ENCODE measurements around the gene APOA5. TPM values are rescaled to one million over a fixed set of nuclear protein-coding genes. Genes with fewer than 3 reads are reported as not detected.

The APOA5 gene, protein sequence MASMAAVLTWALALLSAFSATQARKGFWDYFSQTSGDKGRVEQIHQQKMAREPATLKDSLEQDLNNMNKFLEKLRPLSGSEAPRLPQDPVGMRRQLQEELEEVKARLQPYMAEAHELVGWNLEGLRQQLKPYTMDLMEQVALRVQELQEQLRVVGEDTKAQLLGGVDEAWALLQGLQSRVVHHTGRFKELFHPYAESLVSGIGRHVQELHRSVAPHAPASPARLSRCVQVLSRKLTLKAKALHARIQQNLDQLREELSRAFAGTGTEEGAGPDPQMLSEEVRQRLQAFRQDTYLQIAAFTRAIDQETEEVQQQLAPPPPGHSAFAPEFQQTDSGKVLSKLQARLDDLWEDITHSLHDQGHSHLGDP
- not detected for total RNA-seq

DNA sequence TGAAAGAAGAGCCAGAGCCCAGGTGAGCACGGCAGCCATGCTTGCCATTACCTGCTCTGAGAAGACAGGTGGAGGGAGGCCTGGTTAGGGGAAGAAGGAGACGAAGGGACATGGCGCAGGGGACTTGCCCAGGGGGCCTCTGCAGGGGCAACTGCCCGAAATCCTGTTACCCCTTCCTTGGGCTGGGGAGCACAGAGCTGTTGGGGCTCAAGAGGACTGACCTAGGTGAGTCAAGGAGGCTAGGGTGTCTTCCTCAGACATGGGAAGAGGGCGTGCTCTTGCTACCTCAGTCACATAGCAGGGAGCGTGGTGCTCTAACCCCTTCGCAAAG lies at the start of gene APOA5:
Gene APOA5, minus strand, starts transcription at position 67 of the 331 bp plus-strand sequence. Its CDS starts 19 bp downstream, at position 48.
- Histone ChIP-seq H3K36me3 (no peaks in the 10 kb centered on the region), H3K4me3 (no peak within 1 kb of the TSS), H3K27me3 (no peaks in the 10 kb centered on the region), H3K9me3 (no peaks in the 10 kb centered on the region), H3K27ac (no peak within 1 kb of the TSS), H3K4me1 (peaks cover 19% of the 10 kb centered on the region)
- intact Hi-C loops (cut with DNase I) = no loop called here
- no peak for DNase-seq (ENCODE audit: extremely low spot score in 2 of 2)
- TF ChIP-seq POLR2A (IDR thresholded peaks at IDR 0.05) (no peak), POLR2AphosphoS5 (IDR thresholded peaks at IDR 0.05; ENCODE audit: insufficient read depth in 1 of 2, low read depth in 1 of 2) (no peak)

DNA sequence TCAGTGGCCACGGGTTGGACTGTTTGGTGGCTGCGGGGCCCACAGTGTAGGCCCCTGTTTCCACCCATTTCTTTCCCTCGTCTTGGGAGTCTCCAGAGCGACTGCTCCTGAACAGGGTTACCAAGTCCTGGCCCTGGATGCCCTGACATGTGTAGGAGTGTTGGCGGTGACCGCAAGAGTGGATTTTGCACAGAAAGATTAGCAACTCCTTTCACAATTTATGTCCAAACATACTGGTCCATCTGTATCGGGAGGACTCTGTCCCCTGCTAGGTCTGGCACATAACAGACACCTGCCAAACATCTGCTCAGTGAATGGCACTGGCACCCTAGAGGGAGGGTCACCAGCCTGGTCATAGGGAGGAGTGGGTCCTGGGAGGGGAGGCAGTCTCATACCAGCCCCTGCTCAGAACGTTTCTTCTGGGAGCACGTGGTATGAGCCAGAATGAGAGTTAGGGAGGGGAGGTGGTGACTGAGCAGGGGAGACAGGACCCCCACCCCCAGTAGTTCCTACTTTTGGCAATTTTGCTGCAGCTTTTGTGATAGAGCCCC lies 49.1 kb upstream of the APOA5 start:
- TF ChIP-seq, protein P1, sequence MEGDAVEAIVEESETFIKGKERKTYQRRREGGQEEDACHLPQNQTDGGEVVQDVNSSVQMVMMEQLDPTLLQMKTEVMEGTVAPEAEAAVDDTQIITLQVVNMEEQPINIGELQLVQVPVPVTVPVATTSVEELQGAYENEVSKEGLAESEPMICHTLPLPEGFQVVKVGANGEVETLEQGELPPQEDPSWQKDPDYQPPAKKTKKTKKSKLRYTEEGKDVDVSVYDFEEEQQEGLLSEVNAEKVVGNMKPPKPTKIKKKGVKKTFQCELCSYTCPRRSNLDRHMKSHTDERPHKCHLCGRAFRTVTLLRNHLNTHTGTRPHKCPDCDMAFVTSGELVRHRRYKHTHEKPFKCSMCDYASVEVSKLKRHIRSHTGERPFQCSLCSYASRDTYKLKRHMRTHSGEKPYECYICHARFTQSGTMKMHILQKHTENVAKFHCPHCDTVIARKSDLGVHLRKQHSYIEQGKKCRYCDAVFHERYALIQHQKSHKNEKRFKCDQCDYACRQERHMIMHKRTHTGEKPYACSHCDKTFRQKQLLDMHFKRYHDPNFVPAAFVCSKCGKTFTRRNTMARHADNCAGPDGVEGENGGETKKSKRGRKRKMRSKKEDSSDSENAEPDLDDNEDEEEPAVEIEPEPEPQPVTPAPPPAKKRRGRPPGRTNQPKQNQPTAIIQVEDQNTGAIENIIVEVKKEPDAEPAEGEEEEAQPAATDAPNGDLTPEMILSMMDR (IDR thresholded peaks at IDR 0.05) = no peak
- TF ChIP-seq POLR2AphosphoS5 (IDR thresholded peaks at IDR 0.05; ENCODE audit: insufficient read depth in 1 of 2, low read depth in 1 of 2) (no peak), POLR2A (IDR thresholded peaks at IDR 0.05) (no peak)
- H3K9me3 ChIP-seq = no peaks in the 10 kb centered on the region
- no peak overlapping the region for H3K4me3 ChIP-seq
- H3K27ac ChIP-seq = no peak overlapping the region
- DNase-seq (ENCODE audit: extremely low spot score in 2 of 2) = no peak
- peaks cover under 1% of the 10 kb centered on the region for H3K4me1 ChIP-seq
- H3K36me3 ChIP-seq = peaks cover 6 to 24% of the 10 kb centered on the region in 2 donors
- intact Hi-C loops (cut with DNase I) = no loop called here
- H3K27me3 ChIP-seq = no peaks in the 10 kb centered on the region

DNA sequence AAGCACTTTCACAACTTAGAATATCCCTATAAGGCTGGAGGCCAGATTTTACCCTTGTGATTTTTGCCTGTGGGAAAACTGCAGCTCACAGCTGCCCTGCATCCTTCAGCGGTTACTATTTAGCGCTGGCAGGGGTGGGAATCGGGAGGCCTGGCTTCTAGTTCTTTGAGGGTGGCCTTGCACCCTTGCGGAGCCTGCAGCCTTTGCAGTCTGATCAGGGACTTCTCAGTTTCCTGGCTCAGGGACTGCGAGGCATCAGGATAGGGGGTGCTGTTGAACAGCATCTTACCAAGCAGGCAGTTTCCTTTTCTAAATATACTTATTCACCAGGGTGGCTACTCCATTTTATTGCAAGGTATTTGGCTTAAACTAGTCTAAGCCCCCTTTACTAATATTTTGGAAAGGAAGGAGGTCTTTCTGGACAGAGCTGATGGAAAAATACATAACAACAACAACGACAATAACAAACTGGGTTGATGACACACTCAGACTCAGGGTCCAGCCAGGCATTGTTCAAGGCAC lies 48.6 kb upstream of the APOA5 start:
- TF ChIP-seq POLR2A (IDR thresholded peaks at IDR 0.05) = no peak
- TF ChIP-seq POLR2AphosphoS5 (IDR thresholded peaks at IDR 0.05; ENCODE audit: insufficient read depth in 1 of 2, low read depth in 1 of 2) = no peak
- TF ChIP-seq, protein P1 (IDR thresholded peaks at IDR 0.05) = no peak
- Histone ChIP-seq H3K4me1 (peaks cover 6% of the 10 kb centered on the region), H3K27me3 (no peaks in the 10 kb centered on the region), H3K4me3 (no peak overlapping the region), H3K36me3 (peaks cover 1 to 19% of the 10 kb centered on the region in 2 donors), H3K9me3 (no peaks in the 10 kb centered on the region), H3K27ac (no peak overlapping the region)
- intact Hi-C loops (cut with DNase I) = no loop called here
- DNase-seq (ENCODE audit: extremely low spot score in 2 of 2) = no peak

DNA sequence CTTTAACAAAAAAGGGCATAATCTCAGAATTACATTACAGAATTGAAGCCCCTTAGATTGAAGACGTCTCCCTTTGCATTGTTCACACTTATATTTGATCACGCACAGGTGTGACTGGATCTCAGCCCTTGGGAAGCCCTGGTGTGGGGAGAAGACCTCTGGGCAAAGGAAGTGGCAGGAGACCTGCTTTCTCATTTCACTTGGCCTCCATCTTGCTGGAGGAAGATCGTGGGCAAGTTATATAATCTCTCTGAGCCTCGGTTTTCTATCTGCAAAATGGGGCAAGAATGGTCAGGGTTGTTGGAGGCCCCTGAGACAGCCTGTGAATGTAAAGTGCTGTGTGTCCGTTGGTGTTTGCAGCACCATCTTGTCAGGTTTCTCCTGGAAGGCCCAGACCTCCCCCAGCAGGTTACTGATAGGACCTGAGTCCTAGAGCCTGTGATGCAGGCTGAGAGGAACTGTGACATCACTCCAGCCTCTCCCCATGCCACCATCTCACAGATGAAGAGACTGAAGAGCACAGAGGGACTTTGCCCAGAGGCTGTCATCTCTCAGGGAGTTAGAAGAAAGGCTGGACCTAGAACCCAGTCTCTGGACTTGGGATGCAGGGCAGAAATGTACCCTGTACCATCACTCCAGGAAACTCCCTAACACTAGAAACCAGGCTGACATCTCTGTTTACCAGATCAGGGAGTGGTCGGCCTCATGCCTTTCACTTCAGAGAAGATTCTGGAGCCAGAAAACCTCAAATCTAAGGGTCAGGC lies 46.8 kb upstream of the APOA5 start:
- Histone ChIP-seq H3K27ac (no peak overlapping the region), H3K36me3 (peaks cover 0 to 7% of the 10 kb centered on the region in 2 donors), H3K27me3 (no peaks in the 10 kb centered on the region), H3K4me3 (no peak overlapping the region), H3K4me1 (peaks cover 11% of the 10 kb centered on the region), H3K9me3 (no peaks in the 10 kb centered on the region)
- DNase-seq (ENCODE audit: extremely low spot score in 2 of 2) = no peak
- TF ChIP-seq, protein P1 (IDR thresholded peaks at IDR 0.05) = no peak
- no peak for TF ChIP-seq POLR2A (IDR thresholded peaks at IDR 0.05)
- no peak for TF ChIP-seq POLR2AphosphoS5 (IDR thresholded peaks at IDR 0.05; ENCODE audit: insufficient read depth in 1 of 2, low read depth in 1 of 2)
- intact Hi-C loops (cut with DNase I) = no loop called here

DNA sequence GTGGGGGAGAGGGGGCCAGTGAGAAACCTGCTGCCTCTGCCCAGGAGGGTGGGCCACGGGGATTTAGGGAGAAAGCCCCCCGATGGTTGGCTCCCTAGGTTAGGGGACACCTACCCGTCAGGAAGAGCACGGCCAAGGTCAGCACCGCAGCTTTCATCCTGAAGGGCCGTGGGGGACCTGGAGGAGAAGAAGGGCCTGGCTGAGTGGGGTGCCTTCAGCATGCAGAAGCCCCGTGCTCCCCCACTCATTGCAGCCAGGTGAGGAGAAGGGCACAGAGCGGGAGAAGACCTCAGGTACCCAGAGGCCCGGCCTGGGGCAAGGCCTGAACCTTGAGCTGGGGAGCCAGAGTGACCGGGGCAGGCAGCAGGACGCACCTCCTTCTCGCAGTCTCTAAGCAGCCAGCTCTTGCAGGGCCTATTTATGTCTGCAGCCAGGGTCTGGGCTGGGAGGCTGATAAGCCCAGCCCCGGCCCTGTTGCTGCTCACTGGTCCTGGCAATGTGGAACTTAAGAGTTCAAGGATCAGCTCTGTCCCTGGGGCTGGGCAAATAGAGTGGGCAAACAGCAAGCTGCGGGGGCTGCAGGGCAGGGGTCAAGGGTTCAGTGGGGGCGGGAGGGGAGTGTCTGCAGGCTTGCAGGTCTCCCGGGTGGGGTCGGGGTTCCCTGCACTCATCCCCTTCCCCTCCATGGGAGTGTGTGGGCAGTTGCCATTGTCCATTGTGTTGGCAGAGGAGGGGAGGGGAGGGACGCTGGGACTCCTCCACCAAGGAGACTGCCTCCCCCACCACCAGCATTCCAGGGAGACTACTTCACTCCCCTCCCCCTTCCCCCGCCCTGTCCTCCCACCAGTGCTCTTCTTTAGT lies 45.8 kb upstream of the APOA5 start, which contains the start of gene APOA1:
Gene APOA1, minus strand, starts transcription at position 392 of the 861 bp plus-strand sequence. Its CDS starts 235 bp downstream, at position 157.
- Histone ChIP-seq H3K9me3 (no peaks in the 10 kb centered on the region), H3K36me3 (no peaks in the 10 kb centered on the region), H3K27me3 (no peaks in the 10 kb centered on the region), H3K4me1 (peaks cover 11% of the 10 kb centered on the region), H3K27ac (no peak within 1 kb of the TSS), H3K4me3 (no peak within 1 kb of the TSS)
- intact Hi-C loops (cut with DNase I) = no loop called here
- DNase-seq (ENCODE audit: extremely low spot score in 2 of 2) = no peak
- TF ChIP-seq, protein P1 (IDR thresholded peaks at IDR 0.05) = no peak
- no peak for TF ChIP-seq POLR2A (IDR thresholded peaks at IDR 0.05)
- no peak for TF ChIP-seq POLR2AphosphoS5 (IDR thresholded peaks at IDR 0.05; ENCODE audit: insufficient read depth in 1 of 2, low read depth in 1 of 2)

All from vagina (tissue), 2 donors.